LHCN-M2 (cell line): ENCODE results near the gene STAP1. TPM values are rescaled to one million over a fixed set of nuclear protein-coding genes. Genes with fewer than 3 reads are reported as not detected.
"Not testable (repeated sequence)": the region's sequence is repeated elsewhere in the genome, so short reads cannot be mapped to it uniquely, and the experiment has no call there.

Experiments
- DNase-seq: peaks from one replicate; pipeline ENCODE4 v3.0.0-alpha.2; 2012; ENCODE audit warnings: low read depth
- polyA plus RNA-seq: library from polyadenylated mRNA; unstranded; fragments of >200 nt; gene quantifications from one replicate; pipeline ENCODE4 v1.2.1, GENCODE V29; 2012; ENCODE audit warnings: missing spikeins
- total RNA-seq: library from RNA; depleted of rRNA; stranded (reverse); fragments of >200 nt; gene quantifications from 2 replicates; pipeline ENCODE4 v1.2.3, GENCODE V29; 2014; rRNA removed

STAP1 gene, protein sequence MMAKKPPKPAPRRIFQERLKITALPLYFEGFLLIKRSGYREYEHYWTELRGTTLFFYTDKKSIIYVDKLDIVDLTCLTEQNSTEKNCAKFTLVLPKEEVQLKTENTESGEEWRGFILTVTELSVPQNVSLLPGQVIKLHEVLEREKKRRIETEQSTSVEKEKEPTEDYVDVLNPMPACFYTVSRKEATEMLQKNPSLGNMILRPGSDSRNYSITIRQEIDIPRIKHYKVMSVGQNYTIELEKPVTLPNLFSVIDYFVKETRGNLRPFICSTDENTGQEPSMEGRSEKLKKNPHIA
- total RNA-seq, result not detected in 2 replicates
- not detected for polyA plus RNA-seq

DNA sequence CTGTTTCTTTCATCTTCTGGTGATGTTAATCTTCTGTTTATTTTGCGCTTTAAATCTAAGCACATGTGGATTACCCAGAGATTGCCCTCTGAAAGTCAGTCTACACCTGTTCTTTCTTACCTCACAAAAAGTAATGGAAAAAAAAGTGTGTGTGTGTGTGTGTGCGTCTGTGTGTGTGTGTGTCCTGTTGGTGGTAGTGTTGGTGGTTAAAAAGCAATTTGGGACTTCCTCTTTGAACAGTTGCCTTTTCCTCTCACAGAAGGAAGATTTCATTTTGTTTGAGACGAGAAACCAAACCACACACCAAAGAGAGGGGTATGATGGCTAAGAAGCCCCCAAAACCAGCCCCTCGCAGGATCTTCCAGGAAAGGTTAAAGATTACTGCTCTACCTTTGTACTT lies at the start of gene STAP1:
Gene STAP1, plus strand, starts transcription at position 235 of the 400 bp plus-strand sequence. Its CDS starts 83 bp downstream, at position 318.
- peak; percentile 12 for DNase-seq

DNA sequence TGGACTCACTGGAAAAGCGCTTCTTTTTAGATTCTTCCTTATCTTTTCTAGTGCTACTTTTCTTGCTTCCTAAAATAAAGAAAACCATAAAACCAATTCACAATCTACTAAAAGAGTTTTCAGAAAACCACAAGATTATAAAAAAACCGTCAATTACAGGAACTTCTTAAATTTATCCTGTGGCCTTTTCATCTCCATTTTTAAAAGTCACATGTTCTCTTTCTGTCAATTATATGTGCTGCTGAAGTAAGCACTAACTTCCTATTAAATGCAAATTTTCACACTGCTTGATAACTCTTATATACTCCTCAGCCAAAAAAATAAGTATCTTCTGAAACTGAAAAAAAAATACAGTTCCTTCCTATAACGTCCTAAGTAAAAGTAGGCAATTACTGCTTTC lies 46.0 kb upstream of the STAP1 start:
- no peak for DNase-seq

DNA sequence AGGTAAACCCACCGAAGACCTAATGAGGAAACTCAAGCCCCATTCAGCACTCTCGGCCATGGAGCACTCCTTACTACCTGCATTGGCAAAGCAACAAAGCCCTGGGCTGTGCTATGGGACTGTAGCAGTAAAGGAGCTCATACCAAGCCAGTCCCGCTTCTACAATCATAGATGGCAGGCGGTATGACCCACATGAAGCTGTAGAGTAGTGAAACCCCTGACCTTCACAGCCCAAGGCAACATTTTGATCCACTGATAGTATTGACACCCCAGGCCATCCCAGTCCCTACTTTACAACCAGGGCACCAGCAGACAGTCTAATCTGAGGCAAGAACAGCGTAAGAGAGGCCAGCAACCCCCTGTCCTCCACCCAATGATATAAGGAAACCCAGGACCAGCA lies 38.4 kb upstream of the STAP1 start:
- no peak for DNase-seq

DNA sequence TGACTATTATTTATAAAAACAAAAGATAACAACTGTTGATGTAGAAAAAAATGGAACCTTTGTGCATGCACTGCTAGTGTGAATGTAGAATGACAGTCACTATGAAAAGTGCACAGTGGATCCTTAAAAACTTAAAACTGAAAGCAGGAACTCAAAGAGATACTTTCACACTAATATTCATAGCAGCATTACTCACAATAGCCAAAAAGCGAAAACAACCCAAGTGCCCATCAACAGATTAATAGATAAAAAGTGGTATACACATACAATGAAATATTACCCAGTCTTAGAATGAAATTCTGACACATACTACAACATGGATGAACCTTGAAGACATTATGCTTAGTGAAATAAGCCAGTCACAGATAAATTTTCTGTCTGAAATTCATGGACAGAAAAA lies 37.0 kb upstream of the STAP1 start:
- DNase-seq, result no peak

DNA sequence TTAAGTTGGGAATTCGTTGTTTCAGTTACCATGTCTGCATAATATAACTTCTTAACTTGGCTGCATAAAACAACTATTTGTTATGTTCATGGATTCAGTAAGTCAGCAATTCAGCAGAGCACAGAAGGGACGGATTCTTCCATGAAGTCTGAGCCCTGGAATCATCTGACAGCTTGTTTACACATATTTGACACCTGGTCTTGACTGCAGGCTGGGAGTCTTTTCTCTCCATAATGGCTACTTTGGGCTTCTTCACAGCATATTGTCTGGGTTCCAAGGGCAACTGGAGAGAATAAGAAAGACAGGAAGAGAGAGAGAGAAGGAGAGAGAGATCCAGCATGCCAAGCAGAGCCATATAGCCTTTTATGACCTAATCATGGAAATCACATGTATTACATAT lies 36.3 kb upstream of the STAP1 start:
- no peak for DNase-seq

DNA sequence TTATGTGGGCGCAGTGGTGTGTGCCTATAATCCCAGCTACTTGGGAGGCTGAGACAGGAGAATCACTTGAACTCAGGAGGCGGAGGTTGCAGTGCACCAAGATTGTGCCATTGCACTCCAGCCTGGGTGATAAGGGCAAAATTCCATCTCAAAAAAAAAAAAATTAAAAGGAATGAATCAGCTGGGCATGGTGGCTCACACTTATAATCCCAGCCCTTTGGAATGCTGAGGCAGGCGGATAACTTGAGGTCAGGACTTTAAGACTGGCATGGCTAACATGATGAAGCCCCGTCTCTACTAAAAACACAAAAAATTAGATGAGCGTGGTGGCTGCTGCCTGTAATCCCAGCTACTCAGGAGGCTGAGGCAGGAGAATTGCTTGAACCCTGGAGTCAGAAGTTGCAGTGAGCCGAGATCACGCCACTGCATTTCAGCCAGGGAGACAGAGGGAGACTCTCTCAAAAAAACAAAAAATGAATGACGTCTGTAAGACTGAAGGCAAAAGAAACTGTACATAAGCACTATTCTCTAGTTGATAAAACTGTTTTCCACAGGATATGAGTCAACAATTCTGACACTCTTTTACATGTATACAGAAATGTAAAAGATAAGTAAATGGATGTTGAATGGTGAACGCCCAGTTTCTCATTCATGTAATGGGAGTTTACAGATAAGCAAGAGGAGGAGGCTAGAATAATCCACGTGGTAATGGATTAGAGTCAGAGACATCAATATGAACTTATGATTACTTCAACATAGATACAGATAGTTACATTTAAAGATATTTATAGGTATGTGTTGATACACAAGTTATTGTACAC lies 35.5 kb upstream of the STAP1 start:
- DNase-seq, result peak; percentile 9

DNA sequence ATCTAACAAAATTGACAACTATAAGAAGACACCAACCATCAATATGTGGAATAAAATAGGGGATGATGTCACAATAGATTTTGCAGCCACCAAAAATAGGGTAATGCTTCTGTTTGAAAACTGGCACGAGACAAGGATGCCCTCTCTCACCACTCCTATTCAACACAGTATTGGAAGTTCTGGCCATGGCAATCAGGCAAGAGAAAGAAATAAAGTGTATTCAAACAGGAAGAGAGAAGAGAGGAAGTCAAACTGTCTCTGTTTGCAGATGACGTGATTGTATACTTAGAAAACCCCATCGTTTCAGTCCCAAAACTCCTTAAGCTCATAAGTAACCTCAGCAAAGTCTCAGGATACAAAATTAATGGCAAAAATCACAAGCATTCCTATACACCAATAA lies 34.4 kb upstream of the STAP1 start:
- DNase-seq, result not testable (repeated sequence)

DNA sequence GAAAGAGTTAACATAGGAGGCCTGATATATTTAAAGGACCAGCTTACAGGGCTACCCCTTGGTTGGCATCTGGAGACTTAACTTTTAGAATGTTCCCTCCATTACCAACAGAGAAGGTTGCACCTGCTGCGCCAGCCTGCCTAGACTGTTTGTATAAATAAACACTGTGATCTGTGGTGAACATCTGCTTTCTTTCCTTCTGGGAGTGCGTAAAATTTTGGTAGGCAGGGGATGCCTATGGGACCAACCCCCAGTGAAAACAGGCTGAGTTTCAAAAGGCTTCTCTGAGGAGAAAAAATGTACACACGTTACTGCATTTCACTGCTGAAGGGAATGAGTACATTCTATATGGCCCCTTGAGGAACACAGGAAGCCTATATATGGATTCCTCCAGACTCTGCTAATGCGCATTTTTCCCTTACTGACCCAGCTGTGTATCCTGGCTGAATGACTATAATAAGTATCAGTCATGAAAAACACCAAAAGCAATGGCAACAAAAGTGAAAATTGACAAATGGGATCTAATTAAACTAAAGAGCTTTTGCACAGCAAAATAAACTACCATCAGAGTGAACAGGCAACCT lies 27.1 kb upstream of the STAP1 start:
- peak; percentile 7 for DNase-seq

DNA sequence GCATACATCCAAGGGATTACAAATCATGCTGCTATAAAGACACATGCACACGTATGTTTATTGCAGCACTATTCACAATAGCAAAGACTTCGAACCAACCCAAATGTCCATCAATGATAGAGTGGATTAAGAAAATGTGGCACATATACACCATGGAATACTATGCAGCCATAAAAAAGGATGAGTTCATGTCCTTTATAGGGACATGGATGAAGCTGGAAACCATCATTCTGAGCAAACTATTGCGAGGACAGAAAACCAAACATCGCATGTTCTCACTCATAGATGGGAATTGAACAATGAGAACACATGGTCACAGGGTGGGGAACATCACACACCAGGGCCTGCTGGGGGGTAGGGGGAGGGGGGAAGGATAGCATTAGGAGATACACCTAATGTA lies 26.1 kb upstream of the STAP1 start:
- peak; percentile 32 for DNase-seq

DNA sequence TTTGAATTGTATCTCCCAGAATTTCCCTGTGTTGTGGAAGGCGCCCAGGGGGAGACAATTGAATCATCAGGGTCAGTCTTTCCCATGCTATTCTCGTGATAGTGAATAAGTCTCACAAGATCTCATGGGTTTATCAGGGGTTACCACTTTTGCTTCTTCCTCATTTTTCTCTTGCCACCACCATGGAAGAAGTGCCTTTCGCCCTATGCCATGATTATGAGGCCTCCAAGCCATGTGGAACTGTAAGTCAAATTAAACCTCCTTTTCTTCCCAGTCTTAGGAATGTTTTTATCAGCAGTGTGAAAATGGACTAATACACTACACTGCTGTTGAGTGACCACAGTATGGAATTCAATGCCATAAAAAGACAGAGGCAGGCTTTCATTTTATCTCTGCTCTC lies 25.4 kb upstream of the STAP1 start:
- DNase-seq, result no peak

DNA sequence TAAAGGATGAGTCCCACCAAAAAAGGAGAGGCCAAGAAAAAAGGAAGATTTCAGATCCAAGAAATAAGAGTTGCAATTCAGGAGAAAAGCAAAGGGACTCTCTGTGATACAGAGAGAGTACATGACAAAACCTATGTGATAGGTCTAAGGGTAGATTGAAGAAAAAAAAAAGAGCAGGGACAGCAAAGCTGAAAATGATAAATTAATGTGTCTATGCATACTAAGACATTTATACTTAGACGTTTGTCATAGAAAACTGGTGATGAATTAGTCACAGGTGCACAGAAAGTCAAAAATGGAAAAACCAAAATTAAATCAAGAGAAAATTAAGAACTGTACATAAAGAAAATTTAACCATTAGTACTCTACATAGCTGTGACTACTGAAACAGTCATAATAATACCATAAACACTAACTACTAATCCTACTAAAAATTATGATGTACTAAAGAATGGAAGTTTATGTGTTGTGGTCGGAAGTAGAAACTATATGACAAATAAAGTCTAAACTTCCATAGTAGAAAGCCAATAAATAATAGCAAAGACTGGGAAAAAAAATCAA lies 23.2 kb upstream of the STAP1 start:
- no peak for DNase-seq

DNA sequence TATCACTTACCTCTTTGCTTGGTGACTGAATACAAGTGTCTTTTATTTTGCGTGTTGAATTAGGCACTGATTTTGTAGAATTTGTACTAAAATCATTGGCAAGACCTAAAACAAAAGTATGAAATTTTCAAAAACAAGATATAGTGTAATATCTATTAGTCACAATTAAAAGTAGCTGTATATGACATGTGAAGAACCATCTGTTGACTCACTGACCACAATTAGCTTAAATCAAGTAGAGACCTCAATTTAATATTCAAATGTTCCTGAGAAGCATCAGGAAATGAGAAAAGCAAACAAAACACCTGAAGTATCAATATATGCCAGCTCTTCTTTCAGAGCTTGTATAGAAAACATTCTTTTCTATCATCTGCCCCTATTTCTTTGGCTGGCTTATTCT lies 18.7 kb upstream of the STAP1 start:
- no peak for DNase-seq

DNA sequence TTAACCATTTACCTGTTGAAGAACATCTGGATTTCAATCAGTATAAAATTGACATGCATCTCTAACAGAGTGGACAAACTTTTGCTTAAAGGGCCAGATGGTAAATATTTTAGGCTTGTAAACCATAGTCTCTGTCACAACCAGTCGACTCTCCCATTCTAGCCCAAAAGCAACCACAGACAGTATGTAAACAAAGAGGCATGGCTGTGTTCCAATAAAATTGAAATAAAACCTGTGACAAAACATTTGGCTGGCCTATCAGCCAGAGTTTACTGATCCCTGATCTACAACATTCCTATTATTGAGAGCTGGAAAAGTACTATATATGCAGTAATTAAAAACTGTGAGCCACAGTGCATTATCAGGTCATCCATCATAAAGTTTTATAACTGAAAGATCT lies 16.5 kb upstream of the STAP1 start:
- no peak for DNase-seq

DNA sequence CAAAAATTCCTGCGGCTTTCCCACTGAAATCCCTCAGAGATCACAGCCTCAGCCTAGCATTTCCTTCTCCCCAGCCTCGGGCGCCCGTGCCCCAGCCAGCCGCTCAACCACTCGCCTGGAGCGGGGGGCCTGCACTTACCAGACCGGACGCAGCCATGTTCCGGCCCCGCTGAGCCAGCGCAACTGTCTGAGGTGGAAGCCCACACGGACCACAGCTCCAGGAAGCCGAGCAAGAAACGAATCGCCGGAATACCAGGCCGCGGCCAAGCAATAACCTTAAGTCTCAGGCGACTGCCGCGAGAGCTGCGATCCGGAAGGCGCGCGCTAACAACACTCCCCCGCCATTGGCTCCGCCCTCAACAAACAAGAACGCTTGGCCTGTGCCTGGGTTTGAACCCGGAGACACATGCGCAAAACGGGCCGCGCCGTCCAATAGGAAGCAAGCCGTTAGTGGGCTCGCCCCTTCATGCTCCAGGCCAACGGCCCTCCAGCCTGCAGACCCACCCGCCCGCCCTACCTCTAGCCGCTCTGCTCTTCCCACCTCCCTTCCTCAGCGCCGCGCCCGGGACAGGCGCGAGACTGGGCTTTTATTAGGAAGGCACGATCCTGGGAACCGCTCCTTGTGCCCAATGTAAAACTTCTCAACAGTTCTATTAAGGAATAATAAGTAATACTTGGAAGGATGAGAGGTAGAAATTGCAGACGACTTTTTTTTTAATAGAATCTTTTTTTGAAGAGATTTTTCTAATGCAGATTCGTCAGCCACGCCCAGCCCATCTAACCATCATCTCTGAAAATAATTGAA lies 13.1 kb upstream of the STAP1 start, which contains the start of gene CENPC:
Gene CENPC, minus strand, starts transcription at position 305 of the 805 bp plus-strand sequence. Its CDS starts 148 bp downstream, at position 157.
- DNase-seq, result peak; percentile 96

DNA sequence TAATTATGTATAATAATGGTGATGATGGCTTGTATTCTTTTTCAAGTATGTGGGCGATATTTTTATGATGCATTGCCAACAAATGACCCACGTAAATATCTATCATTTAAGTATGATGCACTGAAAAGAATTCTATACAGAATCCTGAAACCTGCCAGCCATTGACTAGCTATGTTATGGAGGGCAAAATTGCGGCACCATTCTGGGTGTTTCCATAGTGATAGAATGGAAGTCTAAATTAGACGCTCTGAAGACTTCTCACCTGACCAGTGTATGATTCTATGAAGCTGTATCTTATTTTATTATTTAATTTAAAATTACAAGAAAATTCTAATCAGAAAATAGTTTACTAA lies 12.5 kb upstream of the STAP1 start:
- DNase-seq, result no peak

DNA sequence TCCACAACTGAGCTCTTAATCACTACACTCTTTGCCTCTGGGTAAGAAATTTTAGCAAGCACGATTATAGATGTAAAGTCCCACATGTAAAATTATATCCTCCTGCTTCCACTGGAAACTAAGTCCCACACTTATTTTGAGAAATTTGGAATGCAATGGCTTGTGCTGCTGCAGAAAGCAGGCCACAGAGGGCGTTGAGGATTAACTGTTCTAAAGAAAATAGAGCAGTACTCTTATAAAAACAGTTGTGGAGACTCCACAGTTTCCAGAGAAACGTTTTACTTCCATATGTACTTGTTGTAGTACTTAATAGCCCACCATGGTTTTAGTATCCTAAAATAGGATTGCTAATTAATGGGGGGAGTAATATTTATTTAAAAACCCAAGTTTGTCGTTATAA lies 11.6 kb upstream of the STAP1 start:
- peak; percentile 64 for DNase-seq

DNA sequence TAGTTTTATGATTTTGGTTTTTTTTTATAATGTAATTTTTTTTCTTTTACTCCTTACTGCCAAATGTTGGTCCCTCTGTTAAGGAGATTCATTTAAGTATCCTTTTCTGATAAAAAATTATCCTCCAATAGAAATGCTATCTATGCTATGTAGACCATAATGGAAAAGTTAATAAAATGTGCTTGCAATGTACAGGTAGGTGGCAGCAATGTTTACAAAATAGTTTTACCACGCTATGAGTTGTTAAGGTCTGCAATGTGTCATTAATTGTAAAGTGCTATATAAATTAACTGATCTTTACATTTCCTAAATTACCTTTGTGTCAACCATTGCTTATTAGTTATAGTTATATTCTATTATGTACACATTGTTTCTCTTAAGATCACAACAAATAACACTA lies 9.4 kb upstream of the STAP1 start:
- DNase-seq, result no peak

DNA sequence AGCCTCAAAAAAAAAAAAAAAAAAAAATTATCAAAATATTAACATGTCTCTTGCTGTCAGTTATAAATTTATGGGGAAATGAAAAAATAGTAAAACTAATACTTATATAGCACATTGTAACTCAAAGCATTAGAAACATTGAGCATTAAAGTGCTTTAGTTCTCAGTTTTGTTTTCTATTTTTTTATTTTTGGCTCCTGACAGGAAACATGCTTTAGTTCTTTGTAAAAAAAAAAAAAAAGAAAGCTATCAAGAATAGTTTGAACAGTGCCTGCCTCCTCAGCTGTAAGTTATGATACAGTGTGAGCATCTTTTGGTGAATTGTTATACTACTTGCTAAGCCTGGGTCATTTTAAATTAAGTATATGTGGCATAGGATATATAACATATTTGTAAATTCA lies 8.1 kb upstream of the STAP1 start:
- DNase-seq, result no peak

DNA sequence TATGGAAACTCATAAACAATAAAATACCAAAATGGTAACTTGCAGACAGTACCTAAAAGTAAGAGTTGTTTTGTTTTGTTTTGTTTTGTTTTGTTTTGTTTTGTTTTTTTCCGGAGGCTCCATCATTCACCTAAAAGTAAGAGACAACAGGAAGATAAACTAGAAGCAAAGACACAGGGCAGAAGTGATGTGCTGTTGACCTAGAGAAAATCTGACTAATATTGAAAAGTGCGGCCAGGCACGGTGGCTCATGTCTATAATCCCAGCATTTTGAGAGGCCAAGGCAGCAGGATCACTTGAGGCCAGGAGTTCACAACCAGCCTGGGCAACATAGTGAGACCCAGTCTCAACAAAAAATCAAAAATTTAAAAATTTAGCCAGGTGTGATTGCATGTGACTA lies 7.7 kb upstream of the STAP1 start:
- no peak for DNase-seq

DNA sequence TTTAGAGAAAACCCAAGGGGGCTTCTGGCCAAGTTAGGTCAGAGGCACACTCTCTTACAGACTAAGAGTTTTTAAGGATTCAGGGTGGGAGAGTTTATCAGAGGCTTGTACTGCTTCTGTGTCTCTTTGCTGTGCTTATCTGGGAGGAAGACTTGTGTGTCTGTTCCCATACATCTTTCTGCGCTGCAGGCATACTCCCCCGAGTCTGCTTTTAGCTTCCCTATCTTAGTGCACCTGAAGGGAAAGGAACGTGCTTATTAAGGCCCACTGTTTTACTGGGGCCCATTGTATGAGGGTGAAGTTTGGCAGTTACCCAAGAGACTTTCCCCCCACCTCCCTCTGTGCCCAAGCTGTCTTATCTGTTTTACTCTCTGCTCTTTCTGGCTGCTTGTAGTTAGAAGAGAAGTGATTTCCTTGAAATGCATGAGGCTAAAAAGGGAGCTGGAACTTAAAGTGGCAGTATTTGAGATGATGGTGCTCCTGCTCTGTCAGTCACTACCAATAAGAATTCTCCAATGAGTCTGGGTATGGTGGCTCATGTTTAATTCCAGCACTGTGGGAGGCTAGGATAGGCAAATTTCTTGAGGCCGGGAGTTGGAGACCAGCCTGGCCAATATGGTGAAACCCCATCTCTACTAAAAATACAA lies 6.3 kb upstream of the STAP1 start:
- not testable (repeated sequence) for DNase-seq

DNA sequence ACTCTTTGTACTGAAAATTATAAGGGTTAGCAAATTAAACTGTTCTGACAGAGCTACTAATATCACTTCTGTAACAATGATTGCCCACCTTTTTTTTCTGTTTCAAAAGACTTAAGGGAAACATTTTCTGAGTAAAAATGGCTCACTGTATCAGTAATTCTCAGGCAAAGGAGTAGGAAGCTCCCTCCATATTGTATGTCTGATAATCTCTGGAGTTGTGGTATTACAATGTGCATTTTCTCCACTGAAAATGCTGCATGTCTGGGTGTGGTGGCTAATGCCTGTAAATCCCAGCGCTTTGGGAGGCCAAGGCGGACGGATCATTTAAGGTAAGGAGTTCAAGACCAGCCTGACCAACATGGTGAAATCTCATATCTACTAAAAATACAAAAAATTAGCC lies 4.4 kb upstream of the STAP1 start:
- no peak for DNase-seq
